CD4-positive, alpha-beta T cell treated with Interleukin-12 subunit alpha and Interleukin-12 subunit beta, for 1 hour (primary cell): ENCODE data around the gene HBG1.
"Not testable (repeated sequence)": the region's sequence is repeated elsewhere in the genome, so short reads cannot be mapped to it uniquely, and the experiment has no call there.

Experiments
- DNase-seq: peaks from one replicate; pipeline ENCODE4 v3.0.0-alpha.2; 2020

Gene HBG1

DNA sequence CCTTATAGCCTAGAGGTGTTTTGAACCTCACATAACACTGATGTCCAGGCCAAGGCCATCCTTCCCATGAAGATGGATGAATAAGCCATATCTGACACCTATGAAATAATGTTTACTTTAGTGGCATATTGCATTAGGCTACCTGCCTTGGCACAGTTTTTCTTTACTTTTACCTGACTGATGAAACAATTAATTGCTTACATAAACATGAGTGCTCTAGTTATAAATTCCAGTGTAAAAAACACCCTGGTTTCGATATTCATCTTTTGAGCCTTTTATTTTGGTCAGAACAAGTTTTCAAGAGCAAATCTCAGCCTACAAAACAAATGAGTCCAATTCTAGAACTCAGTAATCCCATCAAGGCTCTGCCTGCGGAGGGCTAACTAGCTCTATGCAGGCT is 27.0 kb upstream of the HBG1 start:
- no peak for DNase-seq

DNA sequence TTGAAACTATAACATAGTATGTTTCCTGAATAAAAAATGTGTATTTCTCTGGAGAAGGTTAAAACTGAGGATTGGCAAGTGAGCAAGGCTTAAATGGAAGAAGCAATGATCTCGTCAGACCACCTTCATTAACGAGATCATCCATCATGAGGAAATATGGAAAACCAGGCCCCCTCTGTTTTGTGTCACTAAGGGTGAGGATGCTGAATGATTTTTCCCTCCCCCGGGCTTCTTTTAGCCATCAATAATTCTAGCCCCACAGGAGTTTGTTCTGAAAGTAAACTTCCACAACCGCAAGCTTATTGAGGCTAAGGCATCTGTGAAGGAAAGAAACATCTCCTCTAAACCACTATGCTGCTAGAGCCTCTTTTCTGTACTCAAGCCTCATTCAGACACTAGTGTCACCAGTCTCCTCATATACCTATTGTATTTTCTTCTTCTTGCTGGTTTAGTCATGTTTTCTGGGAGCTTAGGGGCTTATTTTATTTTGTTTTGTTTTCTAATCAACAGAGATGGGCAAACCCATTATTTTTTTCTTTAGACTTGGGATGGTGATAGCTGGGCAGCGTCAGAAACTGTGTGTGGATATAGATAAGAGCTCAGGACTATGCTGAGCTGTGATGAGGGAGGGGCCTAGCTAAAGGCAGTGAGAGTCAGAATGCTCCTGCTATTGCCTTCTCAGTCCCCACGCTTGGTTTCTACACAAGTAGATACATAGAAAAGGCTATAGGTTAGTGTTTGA is 25.9 kb upstream of the HBG1 start:
- DNase-seq: no peak

DNA sequence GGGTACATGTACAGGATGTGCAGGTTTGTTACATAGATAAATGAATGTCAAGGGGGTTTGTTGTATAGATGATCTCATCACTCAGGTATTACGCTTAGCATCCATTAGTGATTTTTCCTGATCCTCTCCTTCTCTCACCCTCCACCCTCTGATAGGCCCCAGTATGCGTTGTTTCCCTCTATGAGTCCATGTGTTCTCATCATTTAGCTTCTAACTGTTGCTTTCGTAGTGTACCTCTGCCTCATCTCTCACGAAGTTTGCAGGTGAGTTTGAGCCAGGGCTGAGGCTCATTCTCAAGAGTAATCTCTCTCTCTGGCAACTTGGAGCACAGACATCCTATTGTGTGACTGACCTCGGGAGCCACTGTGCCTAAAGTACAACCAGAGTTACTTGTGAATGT is 24.7 kb upstream of the HBG1 start:
- no peak for DNase-seq

DNA sequence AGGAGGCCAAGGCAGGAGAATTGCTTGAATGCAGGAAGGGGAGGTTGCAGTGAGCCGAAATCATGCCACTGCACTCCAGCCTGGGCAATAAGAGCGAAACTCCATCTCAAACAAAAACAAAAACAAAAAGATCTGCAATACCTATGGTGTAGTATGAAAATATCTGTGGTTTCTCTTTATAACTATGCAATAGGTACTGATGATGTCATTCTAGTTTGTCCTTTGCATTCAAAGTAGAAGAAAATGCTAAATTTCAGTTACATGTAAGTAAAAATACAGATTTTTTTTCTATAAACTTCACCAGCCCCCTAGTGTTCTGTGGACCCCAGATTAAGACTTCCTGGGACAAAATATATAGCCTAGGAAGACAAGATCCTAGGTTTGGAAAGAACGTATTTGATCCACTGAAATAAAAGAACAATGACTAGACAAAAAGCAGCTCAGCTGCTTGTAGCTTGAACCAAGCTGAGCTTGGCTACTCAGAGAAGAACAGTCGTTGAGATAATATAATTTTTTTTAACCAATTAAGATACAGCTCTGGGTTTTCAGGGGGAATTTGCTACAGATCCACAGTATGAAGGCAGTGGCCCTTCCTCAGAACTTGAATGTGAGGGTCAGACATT is 22.8 kb upstream of the HBG1 start:
- no peak for DNase-seq

DNA sequence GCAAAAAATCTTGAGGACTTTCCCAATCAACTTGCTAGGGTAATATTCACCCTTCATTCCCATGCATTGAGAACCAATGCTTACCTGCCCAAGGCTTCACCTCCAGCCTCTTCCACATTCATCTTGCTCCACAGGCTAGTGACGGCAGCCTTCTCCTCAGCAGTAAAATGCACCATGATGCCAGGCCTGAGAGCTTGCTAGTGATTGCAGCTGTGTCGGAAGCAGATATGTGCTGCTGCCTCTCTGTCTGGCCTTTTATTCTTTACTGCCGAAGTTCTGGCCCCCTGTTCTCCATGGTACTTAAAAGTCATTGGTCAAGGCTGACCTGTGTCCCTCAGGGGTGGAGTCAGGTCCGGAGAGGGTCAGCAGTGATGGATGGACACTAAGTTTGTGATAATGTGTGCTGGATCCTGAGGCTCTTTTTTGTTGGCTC is 20.1 kb upstream of the HBG1 start, which contains the start of gene HBE1:
Gene HBE1 (minus strand): TSS at position 231 of the 433 bp plus-strand sequence. CDS start 55 bp downstream, at position 176.
- no peak for DNase-seq

DNA sequence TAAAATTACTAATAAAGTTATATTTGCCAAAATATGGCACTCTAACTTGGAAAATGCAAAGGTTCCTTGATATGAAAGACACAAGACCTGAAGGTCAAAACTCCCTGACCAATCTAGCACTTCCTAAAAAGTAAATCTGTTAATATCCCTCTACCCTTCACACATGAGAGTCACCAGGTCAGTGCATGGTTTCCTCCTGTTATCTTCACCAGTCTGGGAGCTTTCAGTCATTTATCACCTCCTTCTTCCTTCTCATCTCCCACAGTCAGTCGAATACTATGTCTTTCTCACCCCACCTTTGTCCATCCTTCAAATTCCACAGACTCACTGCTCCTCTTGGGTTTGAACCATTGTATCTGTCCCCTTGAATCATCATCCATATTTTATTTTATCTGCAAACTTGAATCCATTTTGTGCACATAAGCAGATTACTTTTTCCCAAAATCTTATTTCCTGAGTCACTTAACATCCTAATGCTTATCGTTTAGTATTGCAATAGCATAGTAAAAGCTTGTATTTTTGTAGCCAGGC is 17.4 kb upstream of the HBG1 start:
- DNase-seq: no peak

DNA sequence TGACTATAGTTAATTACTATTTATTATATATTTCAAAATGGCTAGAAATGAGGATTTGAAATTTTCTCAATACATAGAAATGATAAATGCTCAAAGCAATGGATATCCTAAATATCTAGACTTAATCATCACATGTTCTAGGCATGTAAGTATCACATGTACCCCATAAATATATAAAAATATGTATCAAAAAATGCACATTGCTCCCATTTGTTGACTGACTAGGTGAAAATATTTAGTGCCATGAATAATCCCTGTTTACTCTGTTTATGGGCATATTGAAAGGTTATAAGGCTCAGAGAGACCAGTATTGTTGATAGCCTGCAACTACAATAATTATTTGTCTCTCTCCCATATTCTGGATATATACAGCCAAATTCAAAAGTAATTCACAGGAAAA is 17.0 kb upstream of the HBG1 start:
- DNase-seq: no peak

DNA sequence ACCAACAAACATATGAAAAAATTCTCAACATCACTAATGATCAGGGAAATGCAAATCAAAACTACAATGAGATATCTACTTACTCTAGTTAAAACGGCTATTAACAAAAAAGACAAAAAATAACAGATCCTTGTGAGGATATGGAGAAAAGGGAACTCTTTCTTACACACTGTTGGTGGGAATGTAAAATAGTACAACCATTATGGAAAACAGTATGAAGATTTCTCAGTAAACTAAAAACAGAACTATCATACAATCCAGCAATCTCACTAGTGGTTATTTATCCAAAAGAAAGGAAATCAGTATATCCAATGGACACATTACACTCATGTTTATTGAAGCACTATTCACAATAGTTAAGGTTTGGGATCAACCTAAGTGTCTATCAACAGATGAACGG is 16.2 kb upstream of the HBG1 start:
- DNase-seq: no peak

DNA sequence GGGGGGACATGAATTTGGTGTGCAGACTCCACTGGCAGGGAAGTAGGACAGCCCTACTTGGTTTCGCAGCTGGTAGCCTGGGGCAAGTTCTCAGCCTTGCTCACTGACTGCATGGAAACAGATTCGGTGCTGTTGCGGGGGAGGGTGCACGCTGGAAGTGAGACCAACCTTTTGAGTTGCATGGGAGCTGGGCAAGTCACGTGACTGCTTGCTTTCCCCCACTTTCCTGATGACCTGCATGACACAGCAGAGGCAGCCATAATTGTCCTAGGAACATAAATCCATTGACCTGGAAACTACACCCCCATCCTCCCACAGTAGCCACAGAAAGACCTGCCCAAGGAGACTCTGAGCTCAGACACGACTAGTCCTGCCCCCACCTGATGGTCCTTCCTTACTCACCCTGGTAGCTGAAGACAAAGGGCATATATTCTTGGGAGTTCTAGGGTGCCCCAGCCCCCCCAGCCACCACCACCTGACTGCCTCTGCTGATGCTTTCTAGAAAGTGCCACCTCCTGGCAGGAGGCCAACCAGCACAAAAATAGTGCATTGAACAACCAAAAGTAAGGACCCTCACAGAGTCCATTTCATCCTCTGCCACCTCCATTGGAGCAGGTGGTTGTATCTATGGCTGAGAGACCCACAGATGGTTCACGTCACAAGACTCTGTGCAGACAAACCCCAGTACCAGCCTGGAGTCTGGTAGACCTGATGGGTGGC is 9.0 kb upstream of the HBG1 start:
- no peak for DNase-seq

DNA sequence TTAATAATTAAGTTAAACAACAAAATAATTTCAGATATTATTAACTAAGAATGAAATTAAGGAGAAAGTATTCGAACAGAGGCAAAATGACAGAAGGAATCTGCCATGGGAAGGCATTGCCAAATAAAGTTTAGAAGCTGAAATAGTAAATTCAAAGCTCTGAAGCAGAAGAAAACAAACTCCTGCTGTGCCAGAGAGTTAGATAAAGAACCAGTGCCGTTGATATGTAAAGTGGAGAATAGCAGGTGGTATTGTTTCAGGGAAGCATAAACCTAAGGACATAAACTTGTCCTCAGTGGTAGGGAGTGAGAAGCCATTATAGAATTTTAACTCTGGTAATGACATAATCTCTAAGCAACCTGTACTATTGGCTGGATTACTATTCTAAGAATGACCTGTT is 7.6 kb upstream of the HBG1 start:
- DNase-seq: no peak

DNA sequence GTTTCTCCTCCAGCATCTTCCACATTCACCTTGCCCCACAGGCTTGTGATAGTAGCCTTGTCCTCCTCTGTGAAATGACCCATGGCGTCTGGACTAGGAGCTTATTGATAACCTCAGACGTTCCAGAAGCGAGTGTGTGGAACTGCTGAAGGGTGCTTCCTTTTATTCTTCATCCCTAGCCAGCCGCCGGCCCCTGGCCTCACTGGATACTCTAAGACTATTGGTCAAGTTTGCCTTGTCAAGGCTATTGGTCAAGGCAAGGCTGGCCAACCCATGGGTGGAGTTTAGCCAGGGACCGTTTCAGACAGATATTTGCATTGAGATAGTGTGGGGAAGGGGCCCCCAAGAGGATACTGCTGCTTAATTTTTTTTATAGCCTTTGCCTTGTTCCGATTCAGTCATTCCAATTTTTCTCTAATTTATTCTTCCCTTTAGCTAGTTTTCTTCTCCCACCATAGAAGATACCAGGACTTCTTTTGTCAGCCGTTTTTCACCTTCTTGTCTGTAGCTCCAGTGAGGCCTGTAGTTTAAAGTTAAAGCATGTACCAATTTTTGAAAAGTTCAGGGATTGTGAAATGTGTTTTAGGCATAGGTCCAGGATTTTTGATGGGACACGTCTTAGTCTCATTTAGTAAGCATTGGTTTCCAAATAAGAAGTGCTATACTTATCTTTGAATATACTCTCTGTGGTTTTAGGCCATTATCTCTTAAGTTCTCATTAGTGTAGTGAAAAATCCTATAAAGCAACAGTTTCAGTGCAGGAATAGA is 5.2 kb upstream of the HBG1 start, which contains the start of gene HBG2:
Gene HBG2 (minus strand): TSS at position 136 of the 768 bp plus-strand sequence. CDS start 53 bp downstream, at position 83.
- not testable (repeated sequence) for DNase-seq

DNA sequence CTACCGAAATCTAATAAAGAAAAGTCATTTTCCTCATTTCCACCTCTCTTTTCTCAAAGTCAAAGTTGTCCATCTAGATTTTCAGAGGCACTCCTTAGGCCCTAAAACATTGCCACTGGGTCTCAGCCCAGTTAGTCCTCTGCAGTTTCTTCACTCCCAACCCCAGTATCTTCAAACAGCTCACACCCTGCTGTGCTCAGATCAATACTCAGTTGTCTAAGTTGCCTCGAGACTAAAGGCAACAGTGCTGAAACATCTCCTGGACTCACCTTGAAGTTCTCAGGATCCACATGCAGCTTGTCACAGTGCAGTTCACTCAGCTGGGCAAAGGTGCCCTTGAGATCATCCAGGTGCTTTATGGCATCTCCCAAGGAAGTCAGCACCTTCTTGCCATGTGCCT is 4.4 kb upstream of the HBG1 start:
- DNase-seq: not testable (repeated sequence)

DNA sequence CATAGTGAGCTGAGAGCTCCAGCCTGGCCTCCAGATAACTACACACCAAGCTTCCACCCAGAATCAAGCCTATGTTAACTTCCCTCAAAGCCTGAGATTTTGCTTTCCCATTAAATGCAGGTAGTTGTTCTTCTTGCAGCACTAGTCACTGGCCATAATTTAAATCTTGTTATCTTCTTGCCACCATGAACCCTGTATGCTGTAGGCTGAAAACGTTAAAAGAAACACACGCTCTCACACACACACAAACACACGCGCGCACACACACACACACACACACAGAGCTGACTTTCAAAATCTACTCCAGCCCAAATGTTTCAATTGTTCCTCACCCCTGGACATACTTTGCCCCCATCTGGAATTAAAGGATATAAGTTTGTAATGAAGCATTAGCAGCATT is 3.8 kb upstream of the HBG1 start:
- not testable (repeated sequence) for DNase-seq

DNA sequence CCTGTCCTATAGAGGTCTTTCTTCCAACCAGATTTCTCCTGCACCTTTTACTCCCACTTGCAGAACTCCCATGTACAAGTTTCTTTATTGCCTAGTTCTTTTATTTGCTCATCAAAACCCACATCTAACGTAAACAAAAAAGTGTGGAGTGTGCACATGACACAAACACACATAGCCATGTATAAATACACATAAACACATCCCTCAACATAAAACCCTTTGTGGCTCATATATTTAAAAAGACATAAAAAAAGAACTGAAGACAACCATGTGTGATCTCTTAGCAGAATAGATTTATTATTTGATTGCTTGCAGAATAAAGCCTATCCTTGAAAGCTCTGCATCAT is 3.2 kb upstream of the HBG1 start:
- no peak for DNase-seq

DNA sequence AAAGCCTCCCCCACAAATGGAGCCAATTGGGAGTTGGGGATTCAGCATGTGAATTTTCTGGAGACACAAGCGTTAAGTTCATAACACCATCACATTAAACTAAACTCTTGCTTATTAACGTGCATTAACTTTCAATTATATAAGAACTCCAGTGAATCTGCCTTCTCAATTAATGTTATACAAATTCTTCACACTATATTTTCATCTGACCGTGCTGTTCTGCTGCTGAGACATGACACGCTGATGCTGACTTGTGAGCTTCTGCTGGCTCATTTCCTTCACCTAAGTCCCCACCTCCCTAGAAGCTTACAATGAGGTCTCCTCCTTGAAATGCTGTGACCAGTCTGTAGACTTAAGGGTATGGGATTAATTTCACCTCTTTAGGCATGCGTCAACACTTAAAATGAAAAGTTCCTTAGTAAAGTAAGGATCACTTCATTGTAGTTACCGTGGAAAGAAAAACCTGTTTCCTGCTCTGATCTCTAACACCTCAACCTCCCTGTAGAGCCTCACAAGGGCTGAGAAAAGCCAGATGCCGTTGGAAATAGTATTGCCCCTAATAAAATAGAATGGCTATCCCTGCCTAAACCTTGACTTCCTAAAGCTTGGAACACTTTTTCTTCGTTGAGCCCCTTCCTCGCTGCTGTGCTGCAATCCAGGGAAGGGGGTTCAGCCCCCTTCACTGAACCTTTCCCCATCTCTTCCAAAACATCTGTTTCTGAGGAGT is 2.7 kb upstream of the HBG1 start:
- no peak for DNase-seq

DNA sequence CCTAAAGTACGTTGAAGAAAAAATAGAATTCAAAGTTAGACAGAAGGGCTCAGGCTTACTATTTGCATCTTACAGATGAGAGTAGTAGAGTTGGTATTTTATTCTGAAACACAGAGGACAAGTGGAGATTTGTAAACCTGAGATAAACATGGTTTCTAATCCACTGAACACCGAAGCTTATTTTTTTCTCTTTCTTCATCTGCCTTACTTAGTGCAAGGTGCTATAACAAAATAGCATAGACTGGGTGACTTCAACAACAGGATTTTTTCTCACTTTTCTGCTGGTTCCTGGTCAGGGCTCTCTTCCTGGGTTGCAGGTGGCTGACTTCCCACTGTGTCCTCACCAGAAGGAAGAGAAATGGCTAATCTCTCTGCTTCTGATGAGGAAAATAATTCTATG is 2.1 kb upstream of the HBG1 start:
- DNase-seq: no peak

DNA sequence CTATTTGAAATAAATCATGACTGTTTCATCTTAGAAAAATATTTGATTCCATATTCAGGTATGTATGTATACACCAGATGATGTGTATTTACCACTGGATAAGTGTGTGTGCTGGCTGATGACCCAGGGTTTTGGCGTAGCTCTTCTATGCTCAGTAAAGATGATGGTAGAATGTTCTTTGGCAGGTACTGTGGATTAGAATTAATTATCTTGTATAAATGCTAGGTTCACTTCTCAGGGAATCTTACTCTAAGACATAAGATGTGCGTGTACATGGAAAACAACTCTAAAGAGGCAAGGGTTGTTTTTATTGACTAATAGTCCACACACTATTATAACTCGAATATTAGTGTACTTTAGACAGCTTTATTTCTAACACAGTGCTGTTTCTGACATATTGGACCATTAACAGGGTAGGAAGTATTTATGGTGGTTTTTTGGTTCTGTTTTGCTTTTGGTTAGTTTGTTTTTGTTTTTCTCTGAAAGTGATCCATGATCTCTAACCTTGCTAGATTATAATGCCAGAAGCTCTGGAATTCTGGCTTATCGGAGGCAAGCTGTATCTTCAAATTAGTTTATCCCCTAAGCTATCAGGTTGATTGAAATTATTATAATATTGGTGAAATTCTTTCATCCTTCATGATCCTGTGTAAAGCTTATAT is 1.0 kb upstream of the HBG1 start:
- DNase-seq: no peak

DNA sequence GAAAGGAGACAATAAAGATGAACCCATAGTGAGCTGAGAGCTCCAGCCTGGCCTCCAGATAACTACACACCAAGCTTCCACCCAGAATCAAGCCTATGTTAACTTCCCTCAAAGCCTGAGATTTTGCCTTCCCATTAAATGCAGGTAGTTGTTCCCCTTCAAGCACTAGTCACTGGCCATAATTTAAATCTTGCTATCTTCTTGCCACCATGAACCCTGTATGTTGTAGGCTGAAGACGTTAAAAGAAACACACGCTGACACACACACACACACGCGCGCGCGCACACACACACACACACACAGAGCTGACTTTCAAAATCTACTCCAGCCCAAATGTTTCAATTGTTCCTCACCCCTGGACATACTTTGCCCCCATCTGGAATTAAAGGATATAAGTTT is 1.2 kb downstream of the HBG1 start:
- DNase-seq: not testable (repeated sequence)

DNA sequence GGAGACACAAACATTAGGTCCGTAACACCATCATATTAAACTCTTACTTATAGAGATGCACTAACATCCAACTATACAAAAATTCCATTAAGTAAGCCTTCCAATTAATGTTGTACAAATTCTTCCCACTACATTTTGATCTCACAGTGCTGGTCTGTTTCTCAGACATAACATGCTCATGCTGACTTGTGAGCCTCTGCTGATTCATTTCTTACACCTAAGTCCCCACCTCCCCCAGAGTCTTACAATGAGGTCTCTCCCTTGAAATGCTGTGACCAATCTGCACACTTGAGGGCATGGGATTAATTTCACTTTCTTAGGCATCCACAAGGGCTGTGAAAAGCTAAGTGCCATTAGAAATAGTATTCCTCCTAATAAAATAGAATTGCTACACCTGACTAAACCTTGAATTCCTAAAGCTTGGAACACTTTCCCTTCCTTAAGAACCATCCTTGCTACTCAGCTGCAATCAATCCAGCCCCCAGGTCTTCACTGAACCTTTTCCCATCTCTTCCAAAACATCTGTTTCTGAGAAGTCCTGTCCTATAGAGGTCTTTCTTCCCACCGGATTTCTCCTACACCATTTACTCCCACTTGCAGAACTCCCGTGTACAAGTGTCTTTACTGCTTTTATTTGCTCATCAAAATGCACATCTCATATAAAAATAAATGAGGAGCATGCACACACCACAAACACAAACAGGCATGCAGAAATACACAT is 2.0 kb downstream of the HBG1 start:
- no peak for DNase-seq

DNA sequence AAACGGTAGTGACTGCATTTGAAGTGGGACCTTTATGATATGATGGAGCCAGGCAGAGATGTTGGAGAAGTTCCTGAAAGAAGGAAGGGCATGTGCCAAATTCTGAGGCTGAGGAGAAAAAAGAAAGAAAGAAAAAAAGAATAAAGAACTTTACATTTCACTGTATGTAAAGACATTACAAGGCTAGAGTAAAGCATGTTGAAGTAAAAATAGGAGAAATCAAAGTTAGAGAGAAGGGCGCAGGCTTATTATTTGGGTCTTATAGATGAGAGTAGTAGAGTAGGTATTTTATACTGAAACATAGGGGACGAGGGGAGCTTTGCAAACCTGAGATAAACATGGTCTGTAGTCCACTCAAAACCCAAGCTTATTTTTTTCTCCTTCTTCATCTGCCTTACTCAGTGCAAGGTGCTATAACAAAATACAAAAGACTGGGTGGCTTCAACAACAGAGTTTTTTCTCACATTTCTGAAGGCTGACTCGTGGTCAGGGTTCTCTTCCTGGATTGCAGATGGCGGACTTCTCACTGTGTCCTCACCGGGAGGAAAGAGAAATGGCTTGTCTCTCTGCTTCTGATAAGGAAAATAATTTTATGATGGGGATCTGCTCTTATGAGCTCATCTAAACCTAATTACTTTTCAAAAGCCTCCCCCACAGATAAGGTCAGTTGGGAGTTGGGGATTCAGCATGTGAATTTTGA is 2.7 kb downstream of the HBG1 start:
- no peak for DNase-seq
